ENCODE results near the gene PKDCC.

PKDCC gene

GRCh38 chr2:42092084-42092996 lies 44.5 kb downstream of the PKDCC start:
- no peak for DNase-seq

- no peak for DNase-seq
Measured at GRCh38 chr2:42094114-42094513, 46.3 kb downstream of the PKDCC start.

- peak; percentile 71 for DNase-seq
Measured at GRCh38 chr2:42095923-42096408, 48.1 kb downstream of the PKDCC start.

DNA sequence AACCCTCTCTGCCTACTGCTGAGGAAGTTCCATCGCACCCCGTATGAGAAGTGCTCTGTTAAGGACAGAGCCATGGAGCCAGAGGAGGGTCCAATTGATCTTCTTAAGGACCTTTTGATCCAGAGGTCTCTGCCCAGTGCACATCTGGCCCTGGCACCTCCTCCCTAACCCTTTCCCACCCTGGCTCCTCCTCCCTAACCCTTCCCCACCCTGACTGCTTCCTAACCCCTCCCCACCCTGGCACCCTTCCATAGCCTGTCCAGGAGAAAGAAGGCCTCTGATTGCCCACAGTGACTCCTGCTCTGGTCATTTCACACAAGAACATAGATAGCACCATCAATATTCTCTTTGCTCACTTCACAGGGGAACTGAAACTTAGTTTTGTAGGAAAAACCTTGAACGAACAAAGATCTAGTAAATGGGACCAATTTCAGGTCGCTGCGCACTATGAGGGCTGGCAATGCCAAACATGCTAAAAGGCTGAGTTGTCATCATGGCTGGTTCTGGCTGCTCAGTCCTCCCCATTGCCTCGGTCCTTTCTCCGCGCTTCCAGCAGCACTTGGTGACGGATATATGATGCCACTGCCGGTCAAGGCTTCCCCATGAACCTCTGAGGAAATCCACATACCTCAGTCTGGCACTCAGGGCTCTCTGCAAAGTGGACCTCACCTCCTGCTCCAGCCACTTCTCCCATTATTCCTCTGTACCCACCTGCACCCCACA lies 49.2 kb downstream of the PKDCC start:
- no peak for DNase-seq

GRCh38 chr2:42098571-42099437 lies 51.0 kb downstream of the PKDCC start:
- no peak for DNase-seq

DNA sequence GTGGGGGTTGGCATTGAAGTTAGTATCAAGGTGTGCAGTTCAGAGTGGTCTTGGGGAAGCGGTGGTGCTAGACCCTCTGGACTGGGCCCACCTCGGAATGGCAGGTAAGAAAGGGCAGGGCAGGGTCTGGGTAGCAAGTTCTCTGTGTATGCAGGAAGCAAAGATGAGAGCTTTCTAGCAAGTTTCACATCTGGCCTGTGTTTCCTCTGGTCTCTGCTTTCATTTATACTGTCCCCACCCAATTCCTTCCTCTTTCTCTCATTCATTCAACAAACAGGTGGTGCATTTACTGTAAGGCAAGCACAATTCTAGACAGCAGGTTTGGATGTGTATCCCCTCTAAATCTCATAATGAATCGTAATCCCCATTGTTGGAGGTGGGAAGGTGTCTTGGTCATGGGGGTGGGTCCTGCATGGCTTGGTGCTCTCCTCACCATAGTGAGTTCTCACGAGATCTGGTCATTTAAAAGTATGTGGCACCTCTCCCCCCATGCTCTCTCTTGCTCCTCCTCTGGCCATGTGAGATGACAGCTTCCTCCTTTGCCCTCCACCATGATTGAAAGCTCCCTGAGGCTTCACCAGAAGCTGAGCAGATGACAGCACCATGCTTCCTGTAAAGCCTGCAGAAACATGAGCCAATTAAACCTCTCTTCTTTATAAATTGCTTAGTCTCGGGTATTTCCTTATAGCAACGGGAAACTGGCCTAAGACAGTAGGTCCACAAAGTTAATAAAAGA lies 51.8 kb downstream of the PKDCC start:
- DNase-seq, result no peak

- DNase-seq, result no peak
Measured at GRCh38 chr2:42100683-42101205, 52.9 kb downstream of the PKDCC start.

GRCh38 chr2:42101206-42102023 lies 53.6 kb downstream of the PKDCC start:
- peak; percentile 58 for DNase-seq

GRCh38 chr2:42102024-42102590 lies 54.3 kb downstream of the PKDCC start:
- peak; percentile 93 for DNase-seq

DNA sequence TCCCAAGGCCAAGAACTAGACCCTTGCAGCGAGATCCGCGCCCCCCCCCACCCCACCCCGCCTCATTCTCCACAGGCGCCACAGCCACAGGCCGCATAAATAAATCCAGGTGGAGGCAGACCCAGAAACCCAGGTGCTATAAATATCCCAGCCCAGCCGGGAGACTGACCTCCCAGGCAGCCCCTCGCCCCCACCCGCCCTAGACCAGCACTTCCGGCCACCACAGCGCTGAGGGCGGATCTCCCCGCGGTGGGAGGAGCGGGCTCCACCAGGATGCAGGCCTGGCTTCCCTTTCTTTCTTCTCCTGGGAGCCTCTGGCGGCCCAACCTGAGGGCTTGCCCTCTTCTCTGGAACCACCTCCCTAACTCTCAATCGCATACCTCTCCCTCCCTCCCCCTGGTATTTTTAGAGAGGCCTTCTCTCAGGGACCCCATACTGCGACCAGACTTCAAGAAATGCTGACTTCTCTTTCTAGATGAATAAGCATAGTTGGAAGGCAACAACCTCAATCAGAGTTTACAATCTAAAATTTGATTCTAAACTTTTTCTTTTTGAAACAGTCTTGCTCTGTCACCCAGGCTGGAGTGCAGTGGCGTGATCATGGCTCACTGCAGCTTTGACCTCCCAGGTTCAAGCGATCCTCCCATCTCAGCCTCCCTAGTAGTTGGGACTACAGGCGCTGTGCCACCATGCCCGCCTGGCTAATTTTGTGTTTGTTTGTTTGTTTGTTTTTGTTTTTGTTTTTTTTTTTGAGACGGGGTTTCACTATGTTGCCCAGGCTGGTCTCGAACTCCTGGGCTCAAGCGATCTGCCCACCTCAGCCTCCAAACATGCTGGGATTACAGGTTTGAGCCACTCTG lies 55.0 kb downstream of the PKDCC start:
- DNase-seq, result peak; percentile 60

- no peak for DNase-seq
Measured at GRCh38 chr2:42103829-42104228, 56.0 kb downstream of the PKDCC start.

DNA sequence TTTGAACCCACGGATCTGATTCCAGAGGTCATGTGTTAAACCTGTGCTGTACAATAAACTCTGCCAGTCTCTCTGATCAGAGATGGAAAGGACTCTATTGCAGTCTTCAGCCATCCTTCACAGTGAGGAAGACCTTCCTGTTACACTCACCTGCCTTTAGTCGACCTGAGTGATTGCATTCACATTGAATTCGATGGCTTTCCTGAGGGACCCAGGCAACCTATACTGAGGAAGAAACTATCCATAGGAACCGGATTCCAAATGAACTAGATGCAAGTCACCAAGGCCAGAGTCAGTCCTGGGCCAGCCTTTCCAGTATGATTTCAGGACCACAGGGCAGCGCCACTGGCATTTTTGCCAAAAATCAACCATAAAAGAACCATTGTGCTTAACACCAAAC lies 56.8 kb downstream of the PKDCC start:
- DNase-seq, result no peak

DNA sequence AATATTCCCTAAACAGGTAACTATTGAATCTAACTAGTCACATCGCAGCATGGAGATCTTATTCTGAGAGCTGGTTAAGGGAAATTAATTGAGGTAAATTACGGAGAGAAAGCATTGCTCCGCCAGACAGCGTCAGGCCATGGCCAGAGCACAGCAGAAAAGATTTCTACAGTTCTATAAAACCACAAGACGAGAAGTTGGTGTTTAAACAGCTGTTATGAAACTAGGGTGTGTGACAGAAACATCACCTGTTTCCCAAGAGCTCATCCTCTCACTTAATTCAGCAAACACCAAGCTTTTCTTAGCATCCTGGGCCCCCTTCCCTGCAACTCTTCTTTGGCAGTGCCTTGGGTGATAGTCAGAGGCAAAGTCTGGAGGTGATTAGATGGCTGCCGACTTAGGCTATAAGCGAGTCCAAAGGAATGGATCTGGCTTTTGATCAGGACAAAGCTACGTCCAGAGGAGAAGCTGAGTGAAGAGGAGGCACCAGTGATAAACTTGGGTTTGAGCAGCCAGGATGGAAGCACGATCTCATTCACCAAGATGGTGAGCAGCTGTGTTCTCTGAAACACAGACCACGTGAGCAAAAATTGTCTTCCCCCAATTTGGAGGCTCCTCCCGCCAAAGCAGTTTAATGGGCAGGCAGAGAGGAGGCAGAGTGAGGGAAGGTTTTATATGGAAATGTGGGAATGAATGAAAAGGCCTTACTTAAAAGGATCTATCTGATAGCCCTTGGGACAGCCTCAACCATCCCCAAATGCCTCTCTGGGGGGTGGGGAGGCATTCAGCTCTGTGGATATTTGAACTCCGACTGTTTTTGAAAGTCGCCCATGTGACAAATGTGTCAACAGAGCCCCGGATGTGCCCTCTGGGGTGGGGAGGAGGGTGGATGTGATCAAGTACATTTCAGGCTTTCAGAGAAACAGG lies 57.8 kb downstream of the PKDCC start:
- DNase-seq, result peak; percentile 89

DNA sequence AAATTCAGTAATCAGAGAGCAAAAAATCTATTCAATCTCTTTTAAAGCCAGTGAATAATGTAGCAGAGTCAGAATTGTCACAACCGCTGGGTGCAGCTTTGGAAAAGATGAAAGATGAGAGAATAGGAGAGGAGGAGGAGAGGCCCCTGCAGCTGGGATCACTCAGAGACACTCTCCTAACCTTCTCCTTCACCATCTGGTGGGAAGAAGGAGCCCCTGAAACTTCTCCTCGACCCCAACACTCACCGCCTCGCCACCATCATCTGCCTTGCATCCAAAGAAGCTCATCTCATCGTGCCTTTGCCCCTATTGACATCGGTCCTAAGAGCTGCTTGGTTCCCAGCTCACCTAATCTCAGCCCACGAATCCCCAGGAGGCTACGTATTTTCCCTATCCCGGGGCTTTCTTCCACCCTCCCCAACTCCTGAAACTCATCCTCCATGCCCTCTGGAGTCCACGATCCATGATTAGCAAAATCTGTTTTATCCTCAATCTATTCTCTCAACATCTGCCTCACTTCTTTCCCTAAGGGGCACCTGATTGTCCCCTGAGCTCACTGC lies 58.5 kb downstream of the PKDCC start:
- no peak for DNase-seq

DNA sequence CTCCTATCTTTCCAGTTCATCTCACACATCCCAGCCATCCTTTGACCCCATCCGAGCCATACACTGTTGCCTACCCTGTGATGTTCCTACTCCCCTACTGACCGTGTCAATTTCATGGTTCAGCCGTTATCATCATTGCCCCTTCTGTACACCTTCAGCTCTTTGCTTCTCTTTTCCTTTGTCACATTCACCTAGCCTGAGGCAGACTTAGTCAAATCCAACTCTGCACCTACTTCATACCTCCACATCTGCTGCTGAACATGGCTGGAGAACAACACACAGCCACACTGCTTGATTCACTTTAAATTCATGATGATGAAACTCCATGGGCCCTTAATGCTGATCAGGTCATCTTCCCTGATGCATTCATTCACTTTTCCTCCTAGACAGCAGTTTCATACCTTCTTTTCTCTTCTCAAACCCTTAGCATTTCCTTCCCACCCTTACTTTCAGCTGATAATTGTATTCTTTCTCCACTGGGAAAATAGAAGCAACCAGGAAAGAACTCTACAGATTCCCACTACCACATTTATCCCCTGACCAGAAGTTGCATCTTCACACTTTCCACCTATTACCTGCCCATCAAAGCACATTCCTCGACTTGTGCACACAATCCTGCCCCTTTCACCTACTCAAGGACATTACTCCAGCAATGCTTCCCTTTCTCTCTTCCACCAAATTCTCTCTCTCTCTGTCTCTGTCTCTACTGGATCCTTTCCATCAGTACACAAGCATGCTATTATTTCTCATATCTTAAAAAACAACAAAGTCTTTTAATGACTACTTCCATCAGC lies 59.6 kb downstream of the PKDCC start:
- no peak for DNase-seq

All from activated CD4-positive, alpha-beta T cell treated with anti-CD3 and anti-CD28 coated beads, Interleukin-10, Interleukin-2, amounts not matched to agents 100 ng/mL and 50 ng/mL, durations not matched to agents 16 hours and 8 hours (primary cell).